ENCODE data around the gene KLHL28. TPM values are rescaled to one million over a fixed set of nuclear protein-coding genes. Genes with fewer than 3 reads are reported as not detected.

KLHL28 gene
- total and polyA plus RNA-seq, 10 of the 15 experiments (the other 5 are each of a cell fraction or from before 2014, with no cell fraction given): 2.7 to 9.8 (median 6.2) TPM

- BruUV-seq (replicated peaks): no TSS peak
- Histone ChIP-seq H3K36me3 (ENCODE audit: control insufficient read depth in 2 of 2, insufficient read depth in 2 of 2, low read length in 1 of 2) (no peaks in the 10 kb centered on the region), H3K27ac (ENCODE audit: control insufficient read depth, insufficient read depth) (no peak overlapping the region), H4K20me1 (ENCODE audit: control insufficient read depth, insufficient read depth) (no peaks in the 10 kb centered on the region), H3K4me2 (ENCODE audit: control insufficient read depth, insufficient read depth) (peak overlapping the region; percentile 7; the same call in 1 of the 2 replicates), H3K9ac (ENCODE audit: control insufficient read depth, insufficient read depth, low read length) (no peak overlapping the region), H2AFZ (ENCODE audit: control insufficient read depth, low read depth, low read length) (no peak overlapping the region), H3K27me3 (replicated peaks in 1 of 2; ENCODE audit: control insufficient read depth in 2 of 2, insufficient read depth in 2 of 2, low read length in 1 of 2) (no peaks in the 10 kb centered on the region), H3K4me1 (ENCODE audit: control insufficient read depth, insufficient read depth, low read length) (no peaks in the 10 kb centered on the region; the same call in 1 of the 2 replicates), H3K9me3 (replicated peaks; ENCODE audit: control insufficient read depth, insufficient read depth, low read length) (peaks cover 4% of the 10 kb centered on the region; the same call in 2 of the 3 replicates), H3K4me3 (0 out of 2 replicates have a peak overlapping the region, but pooled peaks have one; percentile 19), H3K79me2 (ENCODE audit: control insufficient read depth, insufficient read depth, low read length) (peaks cover 74% of the 10 kb centered on the region)
- ATAC-seq (no peak), DNase-seq (ENCODE audit: low read depth, low spot score) (no peak), FAIRE-seq (no peak)
- ChIA-PET CTCF (no interaction called here), SMC1A (ENCODE audit: uncharacterized antibody, unreplicated experiment) (interaction anchor here (1.3 to 1.6 kb wide), 2 partner anchors 10 to 11 kb away, joined by 3 read pairs; no protein-coding TSS in a partner anchor), POLR2A (interaction anchor here (0.7 kb wide), 1 partner anchor 118 kb away, joined by 4 read pairs; no protein-coding TSS in a partner anchor), RAD21 (ENCODE audit: unreplicated experiment) (interaction anchor here (0.6 kb wide), 1 partner anchor 127 kb away, joined by 5 read pairs; no protein-coding TSS in a partner anchor)
- intact Hi-C loops (cut with micrococcal nuclease; ENCODE audit: unreplicated experiment): no loop called here
- no peak for TF ChIP-seq NFYA (IDR thresholded peaks at IDR 0.05; ENCODE audit: borderline replicate concordance, low read depth, low read length)
- TF ChIP-seq USF2 (IDR thresholded peaks at IDR 0.05; ENCODE audit: borderline replicate concordance, low read depth, low read length): no peak
- no peak for TF ChIP-seq ATF3 (IDR thresholded peaks at IDR 0.05; ENCODE audit: borderline replicate concordance, extremely low read depth, low read depth, low read length)
- TF ChIP-seq, protein P1, sequence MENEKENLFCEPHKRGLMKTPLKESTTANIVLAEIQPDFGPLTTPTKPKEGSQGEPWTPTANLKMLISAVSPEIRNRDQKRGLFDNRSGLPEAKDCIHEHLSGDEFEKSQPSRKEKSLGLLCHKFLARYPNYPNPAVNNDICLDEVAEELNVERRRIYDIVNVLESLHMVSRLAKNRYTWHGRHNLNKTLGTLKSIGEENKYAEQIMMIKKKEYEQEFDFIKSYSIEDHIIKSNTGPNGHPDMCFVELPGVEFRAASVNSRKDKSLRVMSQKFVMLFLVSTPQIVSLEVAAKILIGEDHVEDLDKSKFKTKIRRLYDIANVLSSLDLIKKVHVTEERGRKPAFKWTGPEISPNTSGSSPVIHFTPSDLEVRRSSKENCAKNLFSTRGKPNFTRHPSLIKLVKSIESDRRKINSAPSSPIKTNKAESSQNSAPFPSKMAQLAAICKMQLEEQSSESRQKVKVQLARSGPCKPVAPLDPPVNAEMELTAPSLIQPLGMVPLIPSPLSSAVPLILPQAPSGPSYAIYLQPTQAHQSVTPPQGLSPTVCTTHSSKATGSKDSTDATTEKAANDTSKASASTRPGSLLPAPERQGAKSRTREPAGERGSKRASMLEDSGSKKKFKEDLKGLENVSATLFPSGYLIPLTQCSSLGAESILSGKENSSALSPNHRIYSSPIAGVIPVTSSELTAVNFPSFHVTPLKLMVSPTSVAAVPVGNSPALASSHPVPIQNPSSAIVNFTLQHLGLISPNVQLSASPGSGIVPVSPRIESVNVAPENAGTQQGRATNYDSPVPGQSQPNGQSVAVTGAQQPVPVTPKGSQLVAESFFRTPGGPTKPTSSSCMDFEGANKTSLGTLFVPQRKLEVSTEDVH (IDR thresholded peaks at IDR 0.05; ENCODE audit: low read depth, partially characterized antibody): no peak
- TF ChIP-seq PAX8 (IDR thresholded peaks at IDR 0.05): no peak
- no peak for TF ChIP-seq NFYB (IDR thresholded peaks at IDR 0.05; ENCODE audit: insufficient read depth, low read depth, low read length)
- no peak for TF ChIP-seq TARDBP (IDR thresholded peaks at IDR 0.05; ENCODE audit: borderline replicate concordance)
- TF ChIP-seq, protein P2, sequence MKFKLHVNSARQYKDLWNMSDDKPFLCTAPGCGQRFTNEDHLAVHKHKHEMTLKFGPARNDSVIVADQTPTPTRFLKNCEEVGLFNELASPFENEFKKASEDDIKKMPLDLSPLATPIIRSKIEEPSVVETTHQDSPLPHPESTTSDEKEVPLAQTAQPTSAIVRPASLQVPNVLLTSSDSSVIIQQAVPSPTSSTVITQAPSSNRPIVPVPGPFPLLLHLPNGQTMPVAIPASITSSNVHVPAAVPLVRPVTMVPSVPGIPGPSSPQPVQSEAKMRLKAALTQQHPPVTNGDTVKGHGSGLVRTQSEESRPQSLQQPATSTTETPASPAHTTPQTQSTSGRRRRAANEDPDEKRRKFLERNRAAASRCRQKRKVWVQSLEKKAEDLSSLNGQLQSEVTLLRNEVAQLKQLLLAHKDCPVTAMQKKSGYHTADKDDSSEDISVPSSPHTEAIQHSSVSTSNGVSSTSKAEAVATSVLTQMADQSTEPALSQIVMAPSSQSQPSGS (IDR thresholded peaks at IDR 0.05; ENCODE audit: low read length): no peak
- no peak for TF ChIP-seq BMI1 (IDR thresholded peaks at IDR 0.05; ENCODE audit: borderline replicate concordance)
- TF ChIP-seq, protein P3, sequence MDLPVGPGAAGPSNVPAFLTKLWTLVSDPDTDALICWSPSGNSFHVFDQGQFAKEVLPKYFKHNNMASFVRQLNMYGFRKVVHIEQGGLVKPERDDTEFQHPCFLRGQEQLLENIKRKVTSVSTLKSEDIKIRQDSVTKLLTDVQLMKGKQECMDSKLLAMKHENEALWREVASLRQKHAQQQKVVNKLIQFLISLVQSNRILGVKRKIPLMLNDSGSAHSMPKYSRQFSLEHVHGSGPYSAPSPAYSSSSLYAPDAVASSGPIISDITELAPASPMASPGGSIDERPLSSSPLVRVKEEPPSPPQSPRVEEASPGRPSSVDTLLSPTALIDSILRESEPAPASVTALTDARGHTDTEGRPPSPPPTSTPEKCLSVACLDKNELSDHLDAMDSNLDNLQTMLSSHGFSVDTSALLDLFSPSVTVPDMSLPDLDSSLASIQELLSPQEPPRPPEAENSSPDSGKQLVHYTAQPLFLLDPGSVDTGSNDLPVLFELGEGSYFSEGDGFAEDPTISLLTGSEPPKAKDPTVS (IDR thresholded peaks at IDR 0.05; ENCODE audit: low read depth, low read length): no peak
- TF ChIP-seq EP300 (IDR thresholded peaks at IDR 0.05; ENCODE audit: borderline replicate concordance in 1 of 2, control insufficient read depth in 1 of 2, low read depth in 2 of 2, low read length in 2 of 2): no peak
- in situ Hi-C loops (cut with MboI): no loop called here
These were observed 7.0 kb upstream of the KLHL28 start for GRCh38 chr14:44968714-44969113.

Measured in GM12878 (cell line).